ELF-1 (cell line): Measurements from ENCODE around the gene PIWIL4.
"Not testable (repeated sequence)": the region's sequence is repeated elsewhere in the genome, so short reads cannot be mapped to it uniquely, and the experiment has no call there.

Experiments used
- DNase-seq: peaks from one replicate; pipeline ENCODE4 v3.0.0-alpha.2; 2016; ENCODE audit warnings: low read depth, low spot score

The PIWIL4 gene

DNA sequence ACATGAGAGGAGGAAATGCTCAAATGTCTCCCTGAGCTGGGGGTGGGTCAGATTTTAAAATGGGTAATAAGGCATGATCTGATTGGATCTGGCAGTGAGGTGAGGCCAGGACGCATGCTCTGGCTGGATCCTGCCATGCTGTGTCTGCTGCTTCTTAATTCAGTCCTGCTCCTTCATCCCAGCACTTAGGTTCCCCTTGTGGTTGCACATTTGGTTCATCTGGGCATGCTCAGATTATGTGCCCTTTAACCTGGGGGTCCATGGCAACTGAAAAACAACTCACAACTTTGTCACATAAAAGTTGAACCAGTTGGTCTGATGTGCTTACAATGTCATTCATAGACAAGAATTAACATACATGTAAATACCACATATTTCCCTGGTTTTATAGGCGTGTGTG is 67.9 kb downstream of the PIWIL4 start:
- DNase-seq, result no peak

GRCh38 chr11:94636388-94636949 is 69.3 kb downstream of the PIWIL4 start:
- DNase-seq, result no peak

- no peak for DNase-seq
These were observed 71.2 kb downstream of the PIWIL4 start for GRCh38 chr11:94638301-94638901.

DNA sequence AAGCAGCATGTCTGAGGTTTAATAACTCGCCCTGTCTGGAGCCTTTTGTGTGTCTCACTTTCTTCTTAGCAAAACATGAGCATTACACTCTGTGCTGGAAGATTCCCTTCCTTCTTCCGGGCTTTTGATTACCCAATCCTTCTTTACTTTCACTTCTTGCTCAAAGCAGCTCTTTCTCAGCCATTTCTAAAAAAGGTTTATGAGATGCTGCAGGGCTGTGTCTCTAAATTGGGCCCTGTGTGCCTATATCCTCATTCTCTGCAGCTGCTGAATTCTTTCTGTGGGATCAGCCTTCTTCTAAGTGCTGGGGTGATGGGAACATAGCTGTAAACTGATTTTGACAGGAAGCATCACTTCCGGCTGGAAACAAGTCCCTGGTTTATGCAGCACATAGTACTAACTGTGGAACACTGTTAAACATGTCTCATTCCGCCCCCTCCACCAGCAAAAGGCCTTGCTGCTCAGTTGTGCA is 71.8 kb downstream of the PIWIL4 start:
- no peak for DNase-seq

DNA sequence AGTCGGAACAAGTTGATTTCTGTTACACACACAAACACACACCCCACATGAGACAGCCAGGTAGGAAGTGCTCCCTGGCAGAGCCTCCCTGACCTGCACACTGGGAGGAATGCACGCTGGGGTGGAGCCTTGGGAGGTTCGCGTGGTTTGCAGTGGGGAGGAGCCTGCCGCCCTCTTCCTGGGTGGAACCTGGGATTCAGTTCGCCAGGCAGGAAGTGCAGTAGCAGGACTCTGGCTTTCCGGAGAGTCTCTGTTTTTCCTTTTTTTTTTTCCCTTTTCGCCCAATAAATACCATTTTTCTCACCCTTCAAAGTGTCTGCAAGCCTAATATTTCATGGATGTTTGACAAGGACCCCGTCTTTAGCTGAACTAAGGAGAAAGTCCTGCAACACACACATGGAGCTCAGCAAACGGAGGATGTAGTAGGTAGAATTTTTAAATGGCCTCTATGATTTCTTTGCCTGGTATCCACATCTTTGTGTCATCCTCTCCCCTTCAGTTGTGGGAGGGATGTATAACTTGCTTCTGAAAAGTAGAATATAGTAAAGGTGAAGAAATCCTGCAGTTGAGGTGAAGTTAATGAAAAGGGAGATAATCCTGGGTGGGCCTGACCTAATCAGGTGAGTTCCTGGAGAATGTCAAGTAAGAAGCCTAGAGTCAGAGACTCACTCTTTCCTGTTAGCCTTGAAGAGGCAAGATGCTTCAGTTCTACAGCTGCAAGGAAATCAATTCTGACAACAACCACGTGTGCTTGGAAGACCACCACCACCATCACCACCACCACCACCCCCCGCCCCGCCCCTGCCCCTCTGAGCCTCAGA is 72.9 kb downstream of the PIWIL4 start:
- DNase-seq, result no peak

DNA sequence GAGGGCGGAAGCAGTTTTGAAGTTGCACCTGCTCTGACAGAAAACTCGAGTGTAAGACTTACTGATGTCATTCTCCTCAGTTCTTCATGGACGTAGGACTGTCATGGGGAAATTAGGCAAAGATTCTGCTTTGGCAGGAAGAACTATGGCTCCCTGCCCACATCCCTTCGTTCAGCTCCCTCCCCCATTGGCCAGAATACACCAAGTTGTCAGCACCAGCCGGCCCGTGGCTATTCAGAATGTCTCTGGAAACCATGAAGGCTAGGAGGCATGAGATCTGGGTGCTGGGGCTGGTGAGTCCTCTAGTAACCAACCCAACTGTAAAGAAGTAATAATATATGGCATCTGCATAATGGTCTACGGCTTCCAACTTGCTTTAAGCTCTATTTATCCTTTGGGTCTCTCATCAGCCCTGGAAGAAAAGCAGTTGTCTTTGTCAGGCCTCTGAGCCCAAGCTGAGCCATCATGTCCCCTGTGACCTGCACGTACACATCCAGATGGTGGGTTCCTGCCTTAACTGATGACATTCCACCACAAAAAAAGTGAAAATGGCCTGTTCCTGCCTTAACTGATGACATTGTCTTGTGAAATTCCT is 74.1 kb downstream of the PIWIL4 start:
- no peak for DNase-seq

GRCh38 chr11:94643186-94643585 is 76.0 kb downstream of the PIWIL4 start:
- DNase-seq, result not testable (repeated sequence)

- DNase-seq, result no peak
These were observed 80.8 kb downstream of the PIWIL4 start for GRCh38 chr11:94647926-94648325.

DNA sequence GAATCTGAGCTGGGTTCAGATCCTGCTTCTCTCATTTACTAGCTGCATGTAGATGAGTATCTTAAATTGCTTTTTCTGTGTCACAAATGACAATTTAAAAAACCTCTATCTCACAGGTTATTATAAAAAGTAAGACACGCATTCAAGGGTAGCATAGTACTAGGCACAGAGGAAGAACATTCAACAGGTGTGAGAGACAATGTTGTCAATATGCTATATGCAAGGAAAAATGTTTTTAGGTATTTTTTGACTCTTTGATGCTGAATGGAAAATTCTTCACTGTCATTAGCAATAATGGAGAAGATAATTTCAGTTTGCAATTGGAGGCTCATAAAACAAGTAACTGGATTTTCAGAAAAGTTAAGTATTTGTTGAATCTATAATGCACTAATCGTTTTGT is 81.6 kb downstream of the PIWIL4 start:
- DNase-seq, result no peak

GRCh38 chr11:94649254-94649653 is 82.1 kb downstream of the PIWIL4 start:
- no peak for DNase-seq

DNA sequence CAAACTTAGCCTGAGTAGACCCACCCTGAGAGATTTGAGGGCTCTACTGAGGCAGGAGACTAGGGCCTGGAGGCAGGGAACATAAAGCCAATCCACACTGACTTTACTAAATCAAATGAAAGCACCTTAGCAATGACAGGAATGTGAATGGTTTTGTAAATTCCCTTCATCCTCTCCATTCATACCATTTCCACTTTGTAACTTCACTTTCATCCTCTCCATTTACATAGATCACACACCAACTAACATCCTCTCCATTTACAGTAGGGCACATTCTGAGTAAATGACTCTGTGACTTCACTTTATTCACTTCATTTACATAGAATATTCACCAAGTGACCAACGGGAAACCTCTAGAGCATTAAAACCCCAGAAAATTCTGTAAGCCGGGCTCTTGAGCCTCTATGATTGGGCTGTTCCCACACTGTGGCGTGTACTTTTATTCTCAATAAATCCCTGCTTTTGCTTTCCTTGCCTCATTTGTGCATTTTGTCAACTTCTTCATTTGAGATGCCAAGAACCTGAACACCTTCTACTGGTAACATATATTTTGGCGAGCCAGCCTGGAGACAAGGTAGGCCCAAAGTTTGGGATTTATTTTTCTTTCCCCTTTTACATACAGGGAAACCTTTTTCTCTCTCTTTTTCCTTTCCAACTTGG is 82.9 kb downstream of the PIWIL4 start:
- no peak for DNase-seq

GRCh38 chr11:94650756-94651155 is 83.6 kb downstream of the PIWIL4 start:
- no peak for DNase-seq

- no peak for DNase-seq
These were observed 85.6 kb downstream of the PIWIL4 start for GRCh38 chr11:94652735-94653284.

DNA sequence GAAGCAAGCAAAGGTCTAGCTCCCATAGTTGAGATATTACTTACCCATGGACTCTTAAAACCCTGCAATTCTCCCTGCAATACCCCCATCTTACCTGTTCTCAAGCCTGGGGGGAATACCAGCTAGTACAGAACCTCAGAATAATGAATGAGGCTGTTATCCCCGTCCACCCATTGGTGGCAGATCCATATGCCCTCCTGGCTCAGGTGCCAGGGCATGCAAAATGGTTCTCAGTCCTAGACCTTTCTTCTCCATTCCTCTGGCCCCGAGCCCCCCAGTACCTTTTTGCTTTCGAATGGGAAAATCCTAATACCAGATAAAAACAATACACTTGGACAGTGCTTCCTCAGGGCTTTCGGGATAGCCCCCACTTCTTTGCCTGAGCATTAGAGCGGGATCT is 86.4 kb downstream of the PIWIL4 start:
- DNase-seq, result no peak

DNA sequence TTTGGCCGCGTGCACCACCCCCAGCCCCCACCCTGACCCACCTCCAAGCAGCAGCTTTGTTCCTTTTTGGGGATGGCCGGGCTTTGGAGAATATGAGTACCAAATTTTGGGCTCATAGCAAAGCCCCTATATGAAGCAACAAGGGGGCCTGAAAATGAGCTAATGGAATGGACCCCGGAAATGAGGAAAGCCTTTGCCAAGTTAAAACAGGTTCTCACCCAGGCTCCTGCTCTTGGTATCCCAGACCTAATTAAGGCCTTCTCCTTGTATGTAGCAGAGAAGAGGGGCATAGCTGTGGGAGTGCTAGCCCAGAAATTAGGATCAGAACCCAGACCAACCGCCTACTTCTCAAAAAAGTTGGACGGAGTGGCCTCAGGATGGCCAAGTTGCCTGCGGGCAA is 87.0 kb downstream of the PIWIL4 start:
- no peak for DNase-seq

- DNase-seq, result no peak
These were observed 88.1 kb downstream of the PIWIL4 start for GRCh38 chr11:94655291-94655690.

DNA sequence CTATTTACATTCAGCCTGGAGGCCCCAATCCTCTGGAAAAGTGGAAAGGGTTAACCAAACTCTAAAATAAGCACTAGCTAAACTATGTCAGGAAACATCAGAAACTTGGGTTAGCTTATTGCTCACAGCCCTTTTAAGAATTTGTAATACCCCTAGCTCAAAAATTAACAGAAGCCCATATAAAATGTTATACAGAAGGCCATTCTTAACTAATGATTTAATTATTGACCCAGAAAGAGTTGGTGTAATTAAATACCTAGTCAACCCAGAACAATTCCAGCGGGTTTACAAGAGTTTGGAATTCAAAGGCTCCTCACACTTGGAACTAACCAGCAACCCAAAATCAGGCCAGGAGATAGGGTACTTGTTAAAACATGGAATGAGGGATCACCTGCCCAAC is 88.8 kb downstream of the PIWIL4 start:
- DNase-seq, result no peak

GRCh38 chr11:94656968-94657367 is 89.8 kb downstream of the PIWIL4 start:
- DNase-seq, result no peak

GRCh38 chr11:94657629-94658028 is 90.5 kb downstream of the PIWIL4 start:
- no peak for DNase-seq

DNA sequence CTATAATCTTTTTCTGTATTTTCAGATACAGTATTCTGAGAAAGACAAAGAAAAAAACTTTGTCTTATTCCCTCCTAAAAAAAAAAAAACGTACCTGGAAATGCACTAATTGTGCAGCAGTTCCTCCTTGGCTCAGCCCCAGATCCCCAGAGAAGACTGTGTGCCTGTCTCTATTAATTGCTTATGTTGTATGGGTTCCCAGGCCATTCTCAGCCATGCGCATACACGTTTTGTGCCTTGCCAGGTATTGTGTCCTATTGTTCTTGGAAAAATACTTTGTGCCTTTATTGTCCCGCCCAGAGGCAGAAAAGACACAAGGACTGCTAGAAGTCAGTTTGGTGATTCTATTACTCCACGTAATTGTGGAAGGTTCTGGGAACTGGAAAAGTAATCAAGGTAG is 91.2 kb downstream of the PIWIL4 start:
- no peak for DNase-seq

DNA sequence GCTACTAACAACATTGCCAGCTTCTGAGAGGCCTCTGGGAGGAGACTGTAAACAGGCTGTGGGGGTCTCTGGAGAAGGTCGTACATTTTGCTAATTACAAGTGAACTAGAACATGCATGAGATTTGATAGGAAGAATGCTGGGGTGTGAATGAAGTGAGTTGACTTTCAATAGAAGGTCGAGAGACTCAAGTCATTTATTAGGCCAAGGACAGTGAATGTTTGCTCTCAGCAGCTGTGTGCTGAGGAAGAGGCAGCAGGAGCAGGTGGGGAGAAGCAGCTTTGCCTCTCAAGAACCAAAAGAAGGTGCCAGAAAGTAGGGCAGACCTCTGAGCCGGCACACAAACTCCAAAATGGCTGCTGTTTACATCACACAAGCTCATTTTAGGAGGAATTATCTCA is 91.7 kb downstream of the PIWIL4 start:
- DNase-seq, result no peak

GRCh38 chr11:94661444-94661843 is 94.3 kb downstream of the PIWIL4 start:
- no peak for DNase-seq
